Thymus (tissue), 11 donors: ENCODE results near the gene LXN. TPM values are rescaled to one million over a fixed set of nuclear protein-coding genes. Genes with fewer than 3 reads are reported as not detected.

Experiments used
- DNase-seq, 9 donors: peaks; one replicate each; pipeline ENCODE4 v3.0.0-alpha.2; 2013; ENCODE audit warnings: low spot score in 9 of 9, low read depth in 6 of 9, missing footprints in 1 of 9
- H3K27ac ChIP-seq, 2 donors: one replicate each; pipeline ENCODE4 v1.5.1; 2013; ENCODE audit warnings: control low read depth in 1 of 2, low read depth in 1 of 2, low read length in 1 of 2, mild to moderate bottlenecking in 1 of 2, moderate library complexity in 1 of 2
- H3K27me3 ChIP-seq, 2 donors: one replicate each; pipeline ENCODE4 v1.5.1; 2013; ENCODE audit warnings: low read length in 1 of 2; ENCODE audit not compliant: control insufficient read depth in 2 of 2, insufficient read depth in 1 of 2
- H3K36me3 ChIP-seq, 2 donors: one replicate each; pipeline ENCODE4 v1.5.1; 2013; ENCODE audit warnings: low read length in 1 of 2, mild to moderate bottlenecking in 1 of 2, moderate library complexity in 1 of 2; ENCODE audit not compliant: control insufficient read depth in 2 of 2, insufficient read depth in 2 of 2
- H3K4me1 ChIP-seq, 2 donors: one replicate each; pipeline ENCODE4 v1.5.1; 2013; ENCODE audit warnings: low read length in 2 of 2; ENCODE audit not compliant: control insufficient read depth in 2 of 2, insufficient read depth in 2 of 2
- H3K4me3 ChIP-seq, 2 donors: one replicate each; pipeline ENCODE4 v1.5.1; 2013; ENCODE audit warnings: low read length in 2 of 2, control low read depth in 1 of 2, mild to moderate bottlenecking in 1 of 2
- H3K9me3 ChIP-seq, 2 donors: one replicate each; pipeline ENCODE4 v1.5.1; 2013; ENCODE audit warnings: low read length in 1 of 2, mild to moderate bottlenecking in 1 of 2; ENCODE audit not compliant: control insufficient read depth in 2 of 2, insufficient read depth in 1 of 2
- WGBS: extraction: QIAGEN DNeasy Blood & Tissue Kit; methylation state at CpG from one replicate; pipeline ENCODE4 v1.1.7; 2013; 5-methylcytosine and 5-hydroxymethylcytosine counted together
- polyA plus RNA-seq: library from polyadenylated mRNA; stranded (reverse); fragments of 200-250 nt; gene quantifications from one replicate; pipeline ENCODE4 v1.2.3, GENCODE V29; 2013
- total RNA-seq: library from RNA; stranded (reverse); fragments of 120-200 nt; gene quantifications from one replicate; pipeline ENCODE4 v1.2.4, GENCODE V29; 2013
- donor health status: healthy.

The LXN gene
- total and polyA plus RNA-seq, 2 donors: 16.5 to 21.9 TPM

GRCh38 chr3:158660711-158661110 is 11.7 kb downstream of the LXN start:
- Histone ChIP-seq H3K27ac (no peak overlapping the region), H3K4me3 (no peak overlapping the region), H3K27me3 (no peaks in the 10 kb centered on the region), H3K4me1 (no peaks in the 10 kb centered on the region), H3K9me3 (no peaks in the 10 kb centered on the region), H3K36me3 (peaks cover 9 to 52% of the 10 kb centered on the region in 2 donors)
- DNase-seq: no peak
- WGBS: 98% methylated on average over 4 of the region's 4 CpGs

DNA sequence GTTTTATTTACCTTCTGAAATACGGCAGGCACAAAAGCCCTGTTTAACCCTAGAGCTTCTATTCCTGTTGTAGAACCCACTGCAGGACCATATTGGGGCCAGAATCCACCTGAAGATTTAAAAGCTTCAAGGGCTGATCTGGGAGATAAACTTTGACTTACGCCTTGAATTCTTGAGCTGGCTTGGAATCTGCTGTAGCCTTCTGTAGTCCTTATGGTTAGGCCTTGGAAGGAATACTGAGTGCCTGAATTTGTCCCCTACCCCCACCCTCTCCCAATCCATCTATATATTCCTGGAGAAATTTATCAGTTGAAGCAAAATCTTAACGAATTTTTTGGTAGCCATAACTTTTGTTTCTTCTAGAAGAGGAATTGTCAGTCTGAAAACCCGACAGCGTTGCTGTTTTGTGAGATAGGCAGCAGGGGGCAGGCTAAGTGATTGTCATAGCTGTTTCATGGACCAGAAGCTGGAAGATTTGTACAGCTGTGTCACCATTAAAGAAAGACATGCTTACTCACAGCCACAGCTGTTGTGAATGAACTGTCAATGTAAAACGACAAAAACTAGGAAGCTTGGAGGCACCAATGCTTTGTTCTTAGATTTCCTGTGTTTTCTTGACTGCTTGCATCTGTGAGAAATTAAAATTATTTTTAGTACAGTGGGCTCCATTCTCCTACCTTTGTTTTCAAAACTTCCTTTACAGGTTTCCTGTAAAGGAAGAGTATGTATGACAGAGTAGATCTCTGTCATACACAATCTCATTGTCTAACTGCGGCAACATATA is 12.8 kb downstream of the LXN start:
- peaks cover 9 to 52% of the 10 kb centered on the region in 2 donors for H3K36me3 ChIP-seq

GRCh38 chr3:158658889-158659288 is 13.6 kb downstream of the LXN start:
- Histone ChIP-seq H3K9me3 (no peaks in the 10 kb centered on the region), H3K36me3 (peaks cover 6 to 52% of the 10 kb centered on the region in 2 donors), H3K27ac (no peak overlapping the region), H3K4me3 (no peak overlapping the region), H3K4me1 (no peaks in the 10 kb centered on the region), H3K27me3 (no peaks in the 10 kb centered on the region)
- no peak for DNase-seq
- 98% methylated on average over 7 of the region's 7 CpGs for WGBS

More for the DNA sequence above, 12.8 kb downstream of the LXN start:
- Histone ChIP-seq H3K27ac (no peak overlapping the region), H3K27me3 (no peaks in the 10 kb centered on the region), H3K4me3 (no peak overlapping the region), H3K9me3 (no peaks in the 10 kb centered on the region), H3K4me1 (no peaks in the 10 kb centered on the region)
- 37% methylated on average over 7 of the region's 7 CpGs for WGBS
- DNase-seq: peak in 5 of 9 donors; percentile 29 to 72 (median 50)

DNA sequence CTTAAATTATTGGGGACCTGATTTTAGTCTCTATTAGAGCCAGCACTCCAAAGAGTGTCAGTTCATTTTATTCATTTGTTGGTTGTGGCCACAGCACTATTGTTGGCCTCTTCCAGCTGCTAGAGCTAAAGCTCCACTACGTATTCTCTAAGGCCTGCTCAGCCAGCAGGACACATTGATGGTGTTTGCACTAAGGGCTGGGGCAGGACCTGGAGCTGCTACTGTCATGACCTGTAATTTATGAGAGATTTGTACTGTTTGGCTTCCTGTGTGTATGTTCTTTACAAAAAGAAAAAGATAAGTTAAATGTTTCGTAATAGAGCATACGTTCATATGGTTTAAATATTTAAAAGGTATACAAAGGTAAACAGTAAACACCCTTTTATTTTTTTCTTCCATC is 20.0 kb downstream of the LXN start:
- Histone ChIP-seq H3K27ac (no peak overlapping the region), H3K4me1 (no peaks in the 10 kb centered on the region), H3K36me3 (peaks cover 3 to 71% of the 10 kb centered on the region in 2 donors), H3K27me3 (no peaks in the 10 kb centered on the region), H3K4me3 (no peak overlapping the region), H3K9me3 (no peaks in the 10 kb centered on the region)
- no peak for DNase-seq
- WGBS: 98% methylated on average over 3 of the region's 3 CpGs

GRCh38 chr3:158651192-158651591 is 21.3 kb downstream of the LXN start:
- H3K36me3 ChIP-seq: peaks cover 6 to 66% of the 10 kb centered on the region in 2 donors
- WGBS: 99% methylated on average over 2 of the region's 2 CpGs
- no peak for DNase-seq
- no peak overlapping the region for H3K27ac ChIP-seq
- no peaks in the 10 kb centered on the region for H3K4me1 ChIP-seq
- no peaks in the 10 kb centered on the region for H3K27me3 ChIP-seq
- H3K4me3 ChIP-seq: no peak overlapping the region
- H3K9me3 ChIP-seq: no peaks in the 10 kb centered on the region

DNA sequence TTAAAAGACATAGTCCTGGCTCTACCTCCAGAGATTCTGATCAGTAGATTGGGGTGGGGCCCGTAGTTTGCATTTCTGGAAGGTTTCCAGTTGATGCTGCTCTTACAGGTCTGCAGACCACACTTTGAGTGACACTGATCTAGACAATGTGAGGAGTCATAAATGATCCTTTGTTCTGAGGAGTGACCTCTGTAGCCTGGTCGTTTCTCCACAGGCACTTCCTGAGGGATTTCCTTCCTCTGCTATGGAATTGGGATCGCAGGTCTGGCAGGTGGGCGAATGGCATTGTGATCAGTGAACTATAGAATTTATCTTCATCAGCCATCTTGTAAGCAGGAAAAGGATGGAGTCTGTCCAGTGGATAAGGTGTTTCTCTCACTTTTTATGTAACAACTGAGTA is 22.7 kb downstream of the LXN start:
- Histone ChIP-seq H3K36me3 (peaks cover 6 to 54% of the 10 kb centered on the region in 2 donors), H3K27ac (no peak overlapping the region), H3K4me3 (no peak overlapping the region), H3K27me3 (no peaks in the 10 kb centered on the region), H3K9me3 (no peaks in the 10 kb centered on the region), H3K4me1 (peaks cover 0 to 3% of the 10 kb centered on the region in 2 donors)
- 86% methylated on average over 4 of the region's 4 CpGs for WGBS
- DNase-seq: no peak

DNA sequence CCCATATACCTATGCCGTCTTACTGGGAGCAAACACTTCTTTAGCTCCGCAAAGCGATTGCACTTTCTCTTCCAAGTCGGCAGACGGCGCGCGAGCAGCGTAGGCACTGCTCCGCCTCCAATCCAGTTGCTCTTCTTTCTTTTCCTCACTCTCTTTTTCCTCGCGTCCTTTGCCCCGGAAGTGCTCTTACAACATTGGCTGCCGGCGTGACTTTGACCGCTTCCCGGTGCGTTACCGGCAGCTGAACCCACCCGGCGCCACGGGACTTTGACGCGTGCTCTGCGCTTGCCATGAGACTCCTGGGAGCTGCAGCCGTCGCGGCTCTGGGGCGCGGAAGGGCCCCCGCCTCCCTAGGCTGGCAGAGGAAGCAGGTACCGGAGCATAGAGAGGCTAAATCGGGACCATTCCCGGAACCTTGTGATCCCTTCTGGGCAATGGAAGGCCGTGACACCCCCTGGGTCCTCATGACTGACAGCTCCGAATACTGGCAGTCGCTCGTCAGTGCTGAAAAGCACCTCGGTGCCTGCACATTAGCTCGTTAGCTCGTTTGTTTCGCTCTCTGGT is 28.0 kb downstream of the LXN start, which contains the start of gene GFM1:
Gene GFM1, plus strand, starts transcription at position 183 of the 564 bp plus-strand sequence. Its CDS starts 108 bp downstream, at position 291.
- DNase-seq: peak; percentile 83 to 97 (median 91)
- peaks cover 3 to 19% of the 10 kb centered on the region in 2 donors for H3K36me3 ChIP-seq
- under 1% methylated on average over 42 of the region's 42 CpGs for WGBS
- H3K27ac ChIP-seq: peak within 1 kb of the TSS; percentile 72 to 75
- no peaks in the 10 kb centered on the region for H3K9me3 ChIP-seq
- no peaks in the 10 kb centered on the region for H3K27me3 ChIP-seq
- peak within 1 kb of the TSS; percentile 77 to 84 for H3K4me3 ChIP-seq
- H3K4me1 ChIP-seq: peaks cover 0 to 3% of the 10 kb centered on the region in 2 donors

DNA sequence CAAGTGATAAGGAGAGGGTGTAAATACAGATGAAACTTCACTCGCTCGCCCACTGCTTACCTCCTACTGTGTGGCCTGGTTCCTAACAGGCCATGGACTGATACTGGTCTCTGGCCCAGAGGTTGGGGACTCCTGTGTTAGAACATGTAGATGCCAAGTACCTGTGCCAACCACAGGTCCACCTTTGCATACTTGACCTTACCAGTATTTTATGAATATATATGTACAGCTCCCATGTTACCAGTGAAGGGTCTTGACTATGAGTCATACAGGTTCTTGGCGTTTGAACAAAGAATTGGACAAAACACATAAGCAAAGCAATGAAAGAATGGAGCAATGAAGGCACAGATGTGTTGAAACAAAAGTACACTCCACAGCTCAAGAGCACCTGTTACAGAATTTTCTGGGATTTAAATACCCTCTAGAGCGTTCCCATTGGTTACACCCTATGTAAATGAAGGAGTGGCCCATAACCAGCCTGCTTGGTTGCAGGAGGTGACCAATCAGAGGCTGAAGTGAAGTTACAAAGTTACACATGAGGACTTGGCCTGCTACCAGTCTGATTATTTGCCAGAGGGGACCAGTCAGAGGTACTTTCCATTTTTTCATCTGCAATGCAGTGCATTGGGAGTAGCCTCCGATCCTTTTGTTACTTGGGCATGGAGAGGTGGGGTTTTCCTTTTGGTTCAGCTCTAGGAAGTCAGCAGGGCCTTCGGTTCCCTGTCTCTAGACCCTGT is 29.8 kb downstream of the LXN start:
- no peak for DNase-seq
- Histone ChIP-seq H3K36me3 (peaks cover 3 to 4% of the 10 kb centered on the region in 2 donors), H3K4me1 (peaks cover 0 to 3% of the 10 kb centered on the region in 2 donors), H3K9me3 (no peaks in the 10 kb centered on the region), H3K4me3 (no peak overlapping the region), H3K27ac (no peak overlapping the region), H3K27me3 (no peaks in the 10 kb centered on the region)
- WGBS: 97% methylated on average over 6 of the region's 6 CpGs

- no peaks in the 10 kb centered on the region for H3K27me3 ChIP-seq
- H3K4me3 ChIP-seq: no peak overlapping the region
- H3K4me1 ChIP-seq: peaks cover 0 to 3% of the 10 kb centered on the region in 2 donors
- peaks cover 3% of the 10 kb centered on the region in 2 donors for H3K36me3 ChIP-seq
- no peak overlapping the region for H3K27ac ChIP-seq
- no peak for DNase-seq
- H3K9me3 ChIP-seq: no peaks in the 10 kb centered on the region
- 96% methylated on average over 7 of the region's 7 CpGs for WGBS
Observed at GRCh38 chr3:158642005-158642404, 30.4 kb downstream of the LXN start.
